ENCODE data around the gene STX2.

DNA sequence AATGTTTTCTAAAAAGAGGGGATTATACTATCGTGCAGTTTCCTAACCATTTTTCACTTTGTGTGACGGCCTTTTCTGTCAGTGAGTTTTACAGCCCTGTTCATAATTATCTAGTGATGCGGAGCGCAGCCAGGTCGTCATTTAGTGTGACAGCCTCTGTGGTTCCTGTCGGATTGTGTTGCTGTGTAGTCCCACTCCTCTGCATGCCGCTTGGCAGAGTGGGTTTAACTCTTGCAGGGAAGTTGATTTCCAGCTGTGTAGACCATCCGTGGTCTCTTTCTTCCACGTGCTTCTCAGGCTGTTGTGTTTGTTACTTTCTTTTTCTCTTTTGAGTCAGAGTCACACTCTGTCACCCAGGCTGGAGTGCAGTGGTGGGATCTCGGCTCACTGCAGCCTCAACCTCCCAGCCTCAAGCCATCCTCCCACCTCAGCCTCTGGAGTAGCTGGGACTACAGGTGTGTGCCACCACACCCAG lies 41.4 kb upstream of the STX2 start:
- TF ChIP-seq, protein P1, sequence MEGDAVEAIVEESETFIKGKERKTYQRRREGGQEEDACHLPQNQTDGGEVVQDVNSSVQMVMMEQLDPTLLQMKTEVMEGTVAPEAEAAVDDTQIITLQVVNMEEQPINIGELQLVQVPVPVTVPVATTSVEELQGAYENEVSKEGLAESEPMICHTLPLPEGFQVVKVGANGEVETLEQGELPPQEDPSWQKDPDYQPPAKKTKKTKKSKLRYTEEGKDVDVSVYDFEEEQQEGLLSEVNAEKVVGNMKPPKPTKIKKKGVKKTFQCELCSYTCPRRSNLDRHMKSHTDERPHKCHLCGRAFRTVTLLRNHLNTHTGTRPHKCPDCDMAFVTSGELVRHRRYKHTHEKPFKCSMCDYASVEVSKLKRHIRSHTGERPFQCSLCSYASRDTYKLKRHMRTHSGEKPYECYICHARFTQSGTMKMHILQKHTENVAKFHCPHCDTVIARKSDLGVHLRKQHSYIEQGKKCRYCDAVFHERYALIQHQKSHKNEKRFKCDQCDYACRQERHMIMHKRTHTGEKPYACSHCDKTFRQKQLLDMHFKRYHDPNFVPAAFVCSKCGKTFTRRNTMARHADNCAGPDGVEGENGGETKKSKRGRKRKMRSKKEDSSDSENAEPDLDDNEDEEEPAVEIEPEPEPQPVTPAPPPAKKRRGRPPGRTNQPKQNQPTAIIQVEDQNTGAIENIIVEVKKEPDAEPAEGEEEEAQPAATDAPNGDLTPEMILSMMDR (IDR thresholded peaks at IDR 0.05; ENCODE audit: poor library complexity) = no peak
- TF ChIP-seq EZH2 (IDR thresholded peaks at IDR 0.05; ENCODE audit: borderline replicate concordance) (no peak), EZH2phosphoT487 (IDR thresholded peaks at IDR 0.05; ENCODE audit: low read depth, severe bottlenecking, unreplicated experiment) (no peak)

Measured in hepatocyte (in vitro differentiated cells).